Spleen (tissue), 11 donors: ENCODE data around the gene BBS7. TPM values are rescaled to one million over a fixed set of nuclear protein-coding genes. Genes with fewer than 3 reads are reported as not detected.

ENCODE experiments used
- DNase-seq: peaks from one replicate; pipeline ENCODE4 v3.0.0-alpha.2; 2020
- H3K27ac ChIP-seq, 8 donors: fragments of 200-600 bp; sonication (generic) in 7 of 8; 1 replicate in 4 of 8; 2 replicates in 4 of 8; pipeline versions ENCODE4 v1.5.0 to v1.8.0; 2016 to 2021; ENCODE audit warnings: inconsistent platforms in 4 of 8, mild to moderate bottlenecking in 4 of 8, moderate library complexity in 1 of 8
- H3K27me3 ChIP-seq, 7 donors: fragments of 200-600 bp; sonication (generic) in 6 of 7; replicated peaks in 1 of 7; 1 replicate in 4 of 7; 2 replicates in 3 of 7; pipeline versions ENCODE4 v1.5.0 to v1.8.0; 2016 to 2021; ENCODE audit warnings: inconsistent platforms in 3 of 7, mild to moderate bottlenecking in 1 of 7
- H3K36me3 ChIP-seq, 6 donors: fragments of 200-600 bp; sonication (generic) in 5 of 6; 1 replicate in 4 of 6; 2 replicates in 2 of 6; pipeline versions ENCODE4 v1.5.0 to v1.8.0; 2016 to 2021; ENCODE audit warnings: inconsistent platforms in 2 of 6
- H3K4me1 ChIP-seq, 6 donors: fragments of 200-600 bp; sonication (generic) in 5 of 6; 1 replicate in 3 of 6; 2 replicates in 3 of 6; pipeline versions ENCODE4 v1.5.0 to v1.8.0; 2016 to 2021; ENCODE audit warnings: inconsistent platforms in 3 of 6
- H3K4me3 ChIP-seq, 8 donors: fragments of 200-600 bp; sonication (generic) in 7 of 8; 1 replicate in 4 of 8; 2 replicates in 4 of 8; pipeline versions ENCODE4 v1.5.0 to v1.8.0; 2016 to 2021; ENCODE audit warnings: inconsistent platforms in 4 of 8, mild to moderate bottlenecking in 4 of 8, moderate library complexity in 2 of 8
- H3K9me3 ChIP-seq, 8 donors: fragments of 200-600 bp; sonication (generic) in 7 of 8; 1 replicate in 4 of 8; 2 replicates in 4 of 8; pipeline versions ENCODE4 v1.5.0 to v1.8.0; 2016 to 2021; ENCODE audit warnings: inconsistent platforms in 4 of 8
- POLR2A ChIP-seq, 3 donors: fragments of 450-650 bp; IDR thresholded peaks; one replicate each; pipeline ENCODE4 v1.5.1; 2017; ENCODE audit warnings: antibody characterized with exemption in 3 of 3, mild to moderate bottlenecking in 1 of 3
- POLR2AphosphoS5 ChIP-seq, 3 donors: sonication (generic); formaldehyde crosslinking; IDR thresholded peaks; one replicate each; pipeline ENCODE4 v1.5.1; 2017; ENCODE audit warnings: antibody characterized with exemption in 3 of 3
- WGBS, 5 donors: extraction: QIAGEN DNeasy Blood & Tissue Kit in 3 of 5; methylation state at CpG; one replicate each; pipeline versions ENCODE4 v1.1.5 to v1.1.7; 2013 to 2018; 5-methylcytosine and 5-hydroxymethylcytosine counted together
- intact Hi-C: fragments of 100-400 bp; cut with DNase I; formaldehyde crosslinking; loops from one replicate; pipeline ENCODE4 v1.15.0; 2023; ENCODE audit warnings: low total_unique reads
- polyA plus RNA-seq, 3 donors: library from polyadenylated mRNA; stranded (reverse); fragments of 200-250 nt; gene quantifications; one replicate each; pipeline ENCODE4 v1.2.1, GENCODE V29; 2013
- total RNA-seq, 7 donors: library from RNA; depleted of rRNA in 3 of 7; stranded (reverse); fragments of >200 nt in 3 of 7; fragmentation: NEBNext Ultra II Directional in 4 of 7; extraction: Animal tissue kit (Norgen Biotek cat#: 25700) in 4 of 7; gene quantifications; one replicate each; pipeline versions ENCODE4 v1.1.0 to v1.2.1, GENCODE V29; 2016 to 2021
- TF ChIP-seq, protein P1 (sequence below), 11 experiments: fragments of 200-600 bp in 7 of 11; fragments of 450-650 bp in 4 of 11; sonication (generic) in 4 of 11; IDR thresholded peaks in 8 of 11; conservative IDR thresholded peaks in 3 of 11; 1 replicate in 7 of 11; 2 replicates in 4 of 11; pipeline versions ENCODE4 v1.4.0 to v1.8.0; 2016 to 2021; ENCODE audit warnings: antibody characterized with exemption in 11 of 11, inconsistent platforms in 4 of 11, mild to moderate bottlenecking in 1 of 11
- donor health status: healthy with polysubstance abuse.
- donor health status: DM: no; HTN: no; CAD: no; lungs with moderate emphysema.
- donor health status: DM: no; HTN: no; CAD: no.
- donor health status: Bipolar disorder and iron deficiency.
- donor health status: healthy.
- donor health status: DM: no; HTN: no; CAD: no.
- donor health status: DM: yes; HTN: yes; CAD: no.

BBS7 gene
- total and polyA plus RNA-seq, 10 donors = 3.1 to 19.7 (median 11.2) TPM

DNA sequence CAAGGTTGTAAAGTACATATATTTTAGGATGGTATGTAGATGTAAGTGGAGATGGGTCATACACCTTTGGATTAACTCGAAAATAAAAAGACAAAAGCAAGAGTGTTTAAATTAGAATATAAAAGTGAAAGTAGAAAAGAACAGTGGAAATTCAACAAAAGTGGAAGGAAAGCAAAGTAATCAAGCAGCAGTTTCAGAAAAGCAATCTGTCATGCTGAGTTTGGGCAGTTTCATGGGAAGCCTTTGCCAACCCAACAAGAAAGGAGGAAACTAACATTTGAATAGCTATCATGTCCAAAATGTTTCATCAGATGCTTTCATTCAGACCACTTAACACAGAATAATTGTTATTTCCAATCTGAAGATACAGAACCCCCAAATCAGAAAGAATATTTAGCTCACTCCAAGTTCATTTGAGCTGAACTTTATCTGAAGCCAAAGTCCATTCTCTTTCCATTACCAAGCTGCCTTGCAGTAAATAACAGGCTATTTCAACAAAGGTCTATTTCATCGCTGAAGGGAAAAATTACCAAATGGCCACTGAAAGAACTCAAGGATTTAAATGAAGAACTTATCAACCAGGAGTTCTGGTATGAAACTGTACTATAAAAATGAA, 71.0 kb downstream of the BBS7 start:
- intact Hi-C loops = no loop called here
- Histone ChIP-seq H3K4me3 (no peak overlapping the region), H3K9me3 (no peaks in the 10 kb centered on the region), H3K36me3 (peaks cover 0 to 20% (median 17%) of the 10 kb centered on the region in 6 donors), H3K27ac (peak overlapping the region in 1 of 8 donors; percentile 96), H3K27me3 (no peaks in the 10 kb centered on the region), H3K4me1 (peaks cover 13 to 60% (median 42%) of the 10 kb centered on the region in 6 donors)
- TF ChIP-seq POLR2AphosphoS5 (IDR thresholded peaks at IDR 0.05) (no peak), POLR2A (IDR thresholded peaks at IDR 0.05) (no peak)
- TF ChIP-seq, protein P1, sequence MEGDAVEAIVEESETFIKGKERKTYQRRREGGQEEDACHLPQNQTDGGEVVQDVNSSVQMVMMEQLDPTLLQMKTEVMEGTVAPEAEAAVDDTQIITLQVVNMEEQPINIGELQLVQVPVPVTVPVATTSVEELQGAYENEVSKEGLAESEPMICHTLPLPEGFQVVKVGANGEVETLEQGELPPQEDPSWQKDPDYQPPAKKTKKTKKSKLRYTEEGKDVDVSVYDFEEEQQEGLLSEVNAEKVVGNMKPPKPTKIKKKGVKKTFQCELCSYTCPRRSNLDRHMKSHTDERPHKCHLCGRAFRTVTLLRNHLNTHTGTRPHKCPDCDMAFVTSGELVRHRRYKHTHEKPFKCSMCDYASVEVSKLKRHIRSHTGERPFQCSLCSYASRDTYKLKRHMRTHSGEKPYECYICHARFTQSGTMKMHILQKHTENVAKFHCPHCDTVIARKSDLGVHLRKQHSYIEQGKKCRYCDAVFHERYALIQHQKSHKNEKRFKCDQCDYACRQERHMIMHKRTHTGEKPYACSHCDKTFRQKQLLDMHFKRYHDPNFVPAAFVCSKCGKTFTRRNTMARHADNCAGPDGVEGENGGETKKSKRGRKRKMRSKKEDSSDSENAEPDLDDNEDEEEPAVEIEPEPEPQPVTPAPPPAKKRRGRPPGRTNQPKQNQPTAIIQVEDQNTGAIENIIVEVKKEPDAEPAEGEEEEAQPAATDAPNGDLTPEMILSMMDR (IDR thresholded peaks at IDR 0.05 in 8 of 11, conservative IDR thresholded peaks at IDR 0.05 in 3 of 11) = no peak
- 51 to 62% (median 56%) methylated on average over 2 of the region's 2 CpGs for WGBS, 5 donors
- DNase-seq = no peak

DNA sequence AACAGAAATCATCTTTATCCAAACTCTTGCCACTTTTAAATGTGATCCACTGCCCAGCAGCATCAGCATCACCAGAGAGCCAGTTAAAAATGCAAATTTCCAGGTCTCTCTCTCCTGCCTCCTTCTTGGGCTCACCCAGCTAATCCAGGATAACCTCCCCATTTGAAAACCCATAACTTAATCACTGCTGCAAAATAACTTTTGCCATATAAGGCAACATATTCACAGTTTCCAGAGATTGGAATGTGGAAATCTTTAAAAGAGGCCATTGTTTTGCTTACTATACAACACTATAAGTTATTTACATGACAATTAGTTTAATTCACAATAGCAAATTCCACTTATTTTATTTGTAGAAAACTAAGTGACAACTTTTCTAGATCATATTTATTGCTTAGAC, 74.0 kb downstream of the BBS7 start:
- Histone ChIP-seq H3K4me3 (no peak overlapping the region), H3K9me3 (no peaks in the 10 kb centered on the region), H3K36me3 (no peaks in the 10 kb centered on the region), H3K4me1 (peaks cover 0 to 32% (median 16%) of the 10 kb centered on the region in 6 donors), H3K27me3 (peaks cover 0 to 3% (median 0%) of the 10 kb centered on the region in 7 donors), H3K27ac (peak overlapping the region in 2 of 8 donors; percentile 5 to 25)
- TF ChIP-seq POLR2A (IDR thresholded peaks at IDR 0.05) (no peak), POLR2AphosphoS5 (IDR thresholded peaks at IDR 0.05) (no peak)
- TF ChIP-seq, protein P1 (IDR thresholded peaks at IDR 0.05 in 8 of 11, conservative IDR thresholded peaks at IDR 0.05 in 3 of 11) = no peak
- DNase-seq = no peak
- intact Hi-C loops = no loop called here

DNA sequence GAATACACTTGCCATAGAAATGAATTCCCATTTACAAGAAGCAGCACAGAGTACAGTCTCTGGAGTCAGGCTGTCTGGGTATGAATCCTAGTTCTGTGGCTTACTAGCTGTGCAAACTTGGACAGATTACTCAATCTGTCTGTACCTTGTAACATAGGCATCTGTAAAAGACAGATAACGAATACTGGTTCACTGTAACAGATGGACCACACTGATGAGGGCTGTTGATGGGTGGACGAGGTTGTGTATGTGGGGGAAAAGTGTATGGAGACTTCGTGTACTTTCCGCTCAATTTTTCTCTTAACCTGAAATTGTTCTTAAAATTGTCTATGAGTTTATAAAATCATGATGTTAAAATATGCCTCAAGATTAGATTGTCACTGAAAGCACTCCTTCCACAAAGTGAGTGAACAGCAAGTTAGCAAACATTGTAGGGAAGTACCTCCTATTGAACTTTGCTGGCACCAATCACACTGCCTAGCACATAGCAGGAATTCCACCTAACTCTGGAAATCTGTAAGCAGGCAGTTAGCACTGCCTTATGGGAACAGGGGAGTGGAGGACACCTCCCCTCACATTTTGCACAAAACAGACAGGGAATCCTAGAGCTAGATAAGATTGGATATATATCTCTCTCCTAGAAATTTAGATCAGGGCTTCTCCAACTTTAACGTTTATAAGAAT, 75.6 kb downstream of the BBS7 start:
- no peak for DNase-seq
- 75 to 86% (median 79%) methylated on average over 5 of the region's 5 CpGs for WGBS, 5 donors
- Histone ChIP-seq H3K36me3 (no peaks in the 10 kb centered on the region), H3K4me1 (peaks cover 0 to 20% (median 6%) of the 10 kb centered on the region in 6 donors), H3K9me3 (no peaks in the 10 kb centered on the region), H3K4me3 (no peak overlapping the region), H3K27me3 (peaks cover 0 to 7% (median 0%) of the 10 kb centered on the region in 7 donors), H3K27ac (no peak overlapping the region)
- no peak for TF ChIP-seq POLR2A (IDR thresholded peaks at IDR 0.05)
- TF ChIP-seq, protein P1 (IDR thresholded peaks at IDR 0.05 in 8 of 11, conservative IDR thresholded peaks at IDR 0.05 in 3 of 11) = no peak
- TF ChIP-seq POLR2AphosphoS5 (IDR thresholded peaks at IDR 0.05) = no peak
- intact Hi-C loops = no loop called here

DNA sequence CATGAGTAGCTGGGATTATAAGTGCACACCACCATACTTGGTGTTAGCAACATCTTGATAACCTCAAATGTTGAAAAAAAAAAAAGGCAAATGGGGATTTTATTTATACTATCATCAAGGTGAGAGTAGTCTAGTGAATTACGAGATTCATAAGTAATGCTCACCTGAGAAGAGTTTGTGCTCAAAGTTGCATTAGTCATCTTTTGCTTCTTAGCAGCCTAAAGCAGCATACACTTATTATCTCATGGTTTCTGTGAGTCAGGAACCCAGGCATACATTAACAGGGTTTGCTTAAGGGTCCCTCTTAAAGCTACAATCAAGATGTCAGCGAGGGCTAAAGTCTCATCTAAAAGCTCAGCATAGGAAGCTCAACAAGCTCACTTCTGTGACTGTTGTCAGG, 77.3 kb downstream of the BBS7 start:
- H3K27me3 ChIP-seq = peaks cover 0 to 13% (median 0%) of the 10 kb centered on the region in 7 donors
- no peak overlapping the region for H3K4me3 ChIP-seq
- no peak for DNase-seq
- H3K36me3 ChIP-seq = no peaks in the 10 kb centered on the region
- peaks cover 0 to 11% (median 0%) of the 10 kb centered on the region in 6 donors for H3K4me1 ChIP-seq
- 83 to 99% (median 96%) methylated on average over 2 of the region's 2 CpGs for WGBS, 5 donors
- intact Hi-C loops = no loop called here
- TF ChIP-seq POLR2A (IDR thresholded peaks at IDR 0.05) (no peak), POLR2AphosphoS5 (IDR thresholded peaks at IDR 0.05) (no peak)
- TF ChIP-seq, protein P1 (IDR thresholded peaks at IDR 0.05 in 8 of 11, conservative IDR thresholded peaks at IDR 0.05 in 3 of 11) = no peak
- H3K27ac ChIP-seq = no peak overlapping the region
- no peaks in the 10 kb centered on the region for H3K9me3 ChIP-seq
